RWPE2 (cell line): Measurements from ENCODE around the gene LRMDA.

ENCODE experiments used
- ATAC-seq: fragments of 200-7000 bp; cut with Tn5 transposase; 3 replicates; pipeline ENCODE4 v1.9.1; 2021; ENCODE audit warnings: low read depth
- DNase-seq: peaks from one replicate; pipeline ENCODE4 v3.0.0-alpha.2; 2020; ENCODE audit warnings: low spot score
- H3K27ac ChIP-seq: fragments of 450-650 bp; 2 replicates; pipeline ENCODE4 v1.5.1; 2017; ENCODE audit warnings: mild to moderate bottlenecking; ENCODE audit not compliant: poor library complexity, severe bottlenecking
- H3K27me3 ChIP-seq: fragments of 250-450 bp; sonication (Bioruptor Pico); 2 replicates; pipeline ENCODE4 v1.5.1; 2021; ENCODE audit warnings: mild to moderate bottlenecking, moderate library complexity; ENCODE audit not compliant: insufficient read depth, poor library complexity, severe bottlenecking
- H3K36me3 ChIP-seq: fragments of 250-450 bp; sonication (Bioruptor Pico); 2 replicates; pipeline ENCODE4 v1.5.1; 2020; ENCODE audit warnings: low read depth, mild to moderate bottlenecking, moderate library complexity
- H3K4me1 ChIP-seq: fragments of 250-450 bp; sonication (Bioruptor Pico); 2 replicates; pipeline ENCODE4 v1.5.1; 2021; ENCODE audit warnings: mild to moderate bottlenecking, moderate library complexity; ENCODE audit not compliant: insufficient read depth, poor library complexity, severe bottlenecking
- H3K4me3 ChIP-seq: fragments of 250-450 bp; sonication (Bioruptor Pico); 2 replicates; pipeline ENCODE4 v1.5.1; 2021; ENCODE audit warnings: mild to moderate bottlenecking, moderate library complexity; ENCODE audit not compliant: severe bottlenecking
- H3K9me3 ChIP-seq: fragments of 250-450 bp; sonication (Bioruptor Pico); 2 replicates; pipeline ENCODE4 v1.5.1; 2021; ENCODE audit warnings: mild to moderate bottlenecking, moderate library complexity; ENCODE audit not compliant: severe bottlenecking
- TF ChIP-seq, protein P1 (sequence below): fragments of 450-650 bp; IDR thresholded peaks from one replicate; pipeline ENCODE4 v1.5.1; 2017; ENCODE audit warnings: mild to moderate bottlenecking, moderate library complexity; ENCODE audit not compliant: poor library complexity, severe bottlenecking

The LRMDA gene

DNA sequence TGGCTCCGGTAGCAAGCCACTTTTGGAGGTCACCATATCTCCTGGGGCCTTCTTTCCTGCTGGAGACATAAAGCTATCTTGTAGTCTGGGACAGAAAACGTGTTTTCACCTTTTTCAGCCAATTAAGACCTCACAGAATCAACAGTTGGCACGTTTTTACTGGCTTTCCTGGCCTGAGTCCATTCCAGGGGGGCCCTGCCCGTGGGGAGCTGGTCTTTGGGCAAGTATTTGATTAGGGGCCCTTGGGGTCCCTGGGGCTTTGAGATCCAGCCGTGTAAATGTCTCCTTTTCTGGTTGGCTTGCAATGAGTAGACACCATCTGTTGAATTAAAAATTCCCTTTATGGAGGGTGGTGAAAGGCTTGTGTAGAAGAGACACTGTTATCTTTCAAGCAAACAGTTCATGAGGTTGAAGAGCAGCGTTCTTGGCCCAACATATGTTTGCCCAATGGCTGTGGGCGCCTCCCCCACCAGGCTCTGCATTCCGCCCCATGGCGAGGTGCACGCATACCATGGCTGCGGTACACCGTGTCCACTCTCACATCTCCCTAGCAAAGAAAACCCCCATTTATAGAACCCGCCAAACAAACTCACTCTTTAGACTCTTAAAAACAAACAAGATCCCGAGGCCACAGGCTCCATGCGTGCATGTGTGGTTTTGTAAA is 593.2 kb downstream of the LRMDA start:
- ATAC-seq: no peak
- Histone ChIP-seq H3K9me3 (no peaks in the 10 kb centered on the region), H3K27ac (no peak overlapping the region), H3K4me3 (no peak overlapping the region), H3K27me3 (no peaks in the 10 kb centered on the region), H3K36me3 (no peaks in the 10 kb centered on the region), H3K4me1 (no peaks in the 10 kb centered on the region)
- DNase-seq: no peak
- TF ChIP-seq, protein P1, sequence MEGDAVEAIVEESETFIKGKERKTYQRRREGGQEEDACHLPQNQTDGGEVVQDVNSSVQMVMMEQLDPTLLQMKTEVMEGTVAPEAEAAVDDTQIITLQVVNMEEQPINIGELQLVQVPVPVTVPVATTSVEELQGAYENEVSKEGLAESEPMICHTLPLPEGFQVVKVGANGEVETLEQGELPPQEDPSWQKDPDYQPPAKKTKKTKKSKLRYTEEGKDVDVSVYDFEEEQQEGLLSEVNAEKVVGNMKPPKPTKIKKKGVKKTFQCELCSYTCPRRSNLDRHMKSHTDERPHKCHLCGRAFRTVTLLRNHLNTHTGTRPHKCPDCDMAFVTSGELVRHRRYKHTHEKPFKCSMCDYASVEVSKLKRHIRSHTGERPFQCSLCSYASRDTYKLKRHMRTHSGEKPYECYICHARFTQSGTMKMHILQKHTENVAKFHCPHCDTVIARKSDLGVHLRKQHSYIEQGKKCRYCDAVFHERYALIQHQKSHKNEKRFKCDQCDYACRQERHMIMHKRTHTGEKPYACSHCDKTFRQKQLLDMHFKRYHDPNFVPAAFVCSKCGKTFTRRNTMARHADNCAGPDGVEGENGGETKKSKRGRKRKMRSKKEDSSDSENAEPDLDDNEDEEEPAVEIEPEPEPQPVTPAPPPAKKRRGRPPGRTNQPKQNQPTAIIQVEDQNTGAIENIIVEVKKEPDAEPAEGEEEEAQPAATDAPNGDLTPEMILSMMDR: no peak

DNA sequence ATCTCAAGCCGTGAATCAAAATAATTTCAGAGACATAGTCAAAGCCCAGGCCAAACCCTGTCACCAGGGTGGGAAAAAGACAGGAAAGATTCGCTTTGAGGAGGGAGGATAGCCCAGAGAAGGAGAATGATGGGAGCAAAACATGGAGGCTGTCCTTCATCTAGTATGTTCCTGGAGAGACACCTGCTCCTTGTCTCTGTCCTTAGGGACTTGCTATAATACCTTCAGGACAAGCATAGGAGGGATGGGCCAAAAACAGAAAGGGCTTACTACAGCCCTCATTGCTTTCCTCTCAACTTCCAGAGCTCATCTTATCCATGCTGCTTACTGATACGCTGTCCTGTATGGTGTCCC is 593.7 kb downstream of the LRMDA start:
- Histone ChIP-seq H3K27ac (no peak overlapping the region), H3K9me3 (no peaks in the 10 kb centered on the region), H3K4me1 (no peaks in the 10 kb centered on the region), H3K36me3 (no peaks in the 10 kb centered on the region), H3K27me3 (no peaks in the 10 kb centered on the region), H3K4me3 (no peak overlapping the region)
- TF ChIP-seq, protein P1: no peak
- DNase-seq (no peak), ATAC-seq (no peak)

DNA sequence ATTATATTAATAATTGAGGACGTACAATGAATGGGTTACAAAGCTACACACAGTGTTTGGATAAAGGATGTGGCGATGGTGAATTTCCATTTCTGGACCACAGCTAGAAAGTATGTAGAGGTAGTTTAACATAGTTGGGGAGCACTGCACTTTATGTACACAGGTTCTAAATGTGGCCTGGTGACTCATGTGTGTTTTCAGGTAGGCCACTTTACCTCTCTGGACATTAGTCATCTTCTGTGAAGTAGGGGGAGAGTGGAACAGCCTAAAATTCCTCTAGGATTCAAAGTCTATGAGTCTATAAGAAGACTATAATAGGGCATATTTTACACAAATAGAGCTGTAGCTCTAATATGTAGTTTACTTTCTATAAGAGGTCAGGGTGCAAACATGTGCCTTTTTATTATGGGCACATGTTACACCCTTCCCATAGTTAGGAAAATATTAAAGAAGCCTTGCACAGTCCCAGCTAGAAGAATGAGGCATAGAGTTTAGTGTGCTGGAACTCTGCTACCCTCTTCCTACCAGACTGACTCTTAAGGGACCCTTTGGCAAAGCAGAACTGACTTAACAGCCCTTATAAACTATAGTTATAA is 594.9 kb downstream of the LRMDA start:
- ATAC-seq (peak; percentile 50; the same call in 1 of the 3 replicates), DNase-seq (no peak)
- no peaks in the 10 kb centered on the region for H3K27me3 ChIP-seq
- no peaks in the 10 kb centered on the region for H3K4me1 ChIP-seq
- no peaks in the 10 kb centered on the region for H3K36me3 ChIP-seq
- TF ChIP-seq, protein P1: no peak
- H3K4me3 ChIP-seq: no peak overlapping the region
- no peaks in the 10 kb centered on the region for H3K9me3 ChIP-seq
- no peak overlapping the region for H3K27ac ChIP-seq

DNA sequence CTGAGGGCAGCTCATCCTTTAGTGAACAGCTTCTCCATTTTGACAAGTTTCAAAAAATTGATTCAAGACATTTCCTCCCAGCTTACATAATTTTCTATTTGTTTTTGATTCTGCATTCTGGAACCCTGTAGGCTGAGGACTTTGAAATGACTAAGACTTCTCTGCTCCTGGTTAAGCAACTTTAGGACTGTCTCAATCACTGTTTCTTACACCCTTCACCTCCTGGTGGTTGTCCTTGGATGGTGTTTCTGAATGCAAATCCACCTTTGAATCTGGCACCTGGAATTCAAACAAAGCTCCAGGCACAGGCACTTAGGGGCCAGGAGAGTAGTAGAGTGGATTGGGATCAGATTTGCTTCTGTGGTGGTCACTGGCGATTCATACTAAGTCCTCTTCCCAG is 595.5 kb downstream of the LRMDA start:
- Histone ChIP-seq H3K27me3 (no peaks in the 10 kb centered on the region), H3K27ac (no peak overlapping the region), H3K36me3 (no peaks in the 10 kb centered on the region), H3K4me1 (no peaks in the 10 kb centered on the region), H3K9me3 (no peaks in the 10 kb centered on the region), H3K4me3 (no peak overlapping the region)
- DNase-seq (no peak), ATAC-seq (peak; percentile 29; the same call in 1 of the 3 replicates)
- TF ChIP-seq, protein P1: no peak

DNA sequence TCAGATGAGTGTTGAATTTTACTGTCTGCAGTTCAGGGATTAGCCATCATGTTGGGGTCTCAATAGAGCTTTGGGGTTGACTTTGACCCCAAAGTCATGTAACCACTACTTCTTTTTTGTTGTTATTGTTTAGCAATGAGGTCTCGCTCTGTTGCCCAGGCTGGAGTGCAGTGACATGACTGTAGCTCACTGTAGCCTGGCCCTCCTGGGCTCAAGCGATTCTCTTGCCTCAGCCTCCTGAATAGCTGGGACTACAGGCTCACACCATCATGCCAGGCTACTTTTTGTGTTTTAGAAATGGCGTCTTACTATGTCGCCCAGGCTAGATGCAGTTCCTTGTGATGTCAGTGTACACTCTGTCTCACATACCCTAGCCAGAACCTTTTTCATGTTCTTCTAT is 598.4 kb downstream of the LRMDA start:
- DNase-seq: no peak
- Histone ChIP-seq H3K9me3 (no peaks in the 10 kb centered on the region), H3K27ac (no peak overlapping the region), H3K27me3 (no peaks in the 10 kb centered on the region), H3K4me3 (no peak overlapping the region), H3K4me1 (no peaks in the 10 kb centered on the region), H3K36me3 (no peaks in the 10 kb centered on the region)
- ATAC-seq: no peak
- TF ChIP-seq, protein P1: no peak
